ENCODE data around the gene DDRGK1.

GRCh38 chr20:3229798-3230197 is 25.3 kb upstream of the DDRGK1 start:
- TF ChIP-seq CTCF (IDR thresholded peaks at IDR 0.05) (no peak), POLR2A (IDR thresholded peaks at IDR 0.05) (no peak)
